Endothelial cell of hepatic sinusoid (primary cell): Measurements from ENCODE around the gene OXSR1.

Experiments used
- in situ Hi-C: cut with HindIII; loops from 2 replicates; pipeline ENCODE4 v1.10.0; 2017; ENCODE audit warnings: low sequenced_read_pairs

Gene OXSR1

GRCh38 chr3:38297537-38297936 is 132.2 kb downstream of the OXSR1 start:
- in situ Hi-C loops, result no loop called here

GRCh38 chr3:38297947-38298711 is 132.8 kb downstream of the OXSR1 start:
- in situ Hi-C loops, result no loop called here
